ENCODE measurements around the gene RAET1E. TPM values are rescaled to one million over a fixed set of nuclear protein-coding genes. Genes with fewer than 3 reads are reported as not detected.
"Not testable (repeated sequence)": the region's sequence is repeated elsewhere in the genome, so short reads cannot be mapped to it uniquely, and the experiment has no call there.

RAET1E gene
- total and polyA plus RNA-seq, 9 of the 15 experiments (the other 6 are each of a cell fraction or from before 2014, with no cell fraction given), result not detected

GRCh38 chr6:149851461-149852110, 46.3 kb downstream of the RAET1E start:
- H3K4me1 ChIP-seq (replicated peaks in 1 of 2; ENCODE audit: control insufficient read depth in 2 of 2, insufficient read depth in 2 of 2, low read length in 2 of 2), result peaks cover 4% of the 10 kb centered on the region in 2 experiments; a peak in 4 of 5 replicates
- WGBS (ENCODE audit: insufficient coverage, low coverage, missing lambda C conversion rate), result 11% methylated on average over 5 of the region's 5 CpGs
- no peaks in the 10 kb centered on the region for H3K79me2 ChIP-seq (ENCODE audit: control insufficient read depth, insufficient read depth, low read length)
- in situ Hi-C loops (cut with MboI) (no loop called here), intact Hi-C loops (cut with micrococcal nuclease) (no loop called here)
- H2AFZ ChIP-seq (ENCODE audit: low read depth, low read length), result no peak overlapping the region
- no peak overlapping the region for H3K4me3 ChIP-seq
- ATAC-seq (no peak), DNase-seq (ENCODE audit: extremely low read depth in 1 of 4, low spot score in 3 of 4) (no peak), FAIRE-seq (no peak)
- no peak for TF ChIP-seq AFF1 (IDR thresholded peaks at IDR 0.05; ENCODE audit: low read depth in 1 of 2, partially characterized antibody in 2 of 2)
- no peak for TF ChIP-seq MXD1 (CRISPR knock-in tag; IDR thresholded peaks at IDR 0.05; ENCODE audit: borderline replicate concordance, poor library complexity, severe bottlenecking)
- TF ChIP-seq KAT7 (CRISPR knock-in tag; IDR thresholded peaks at IDR 0.05; ENCODE audit: borderline replicate concordance), result no peak
- BruUV-seq (replicated peaks), result no TSS peak
- peaks cover 10 to 13% of the 10 kb centered on the region in 2 experiments; a peak in 3 of 5 replicates for H3K27me3 ChIP-seq (ENCODE audit: control insufficient read depth in 2 of 2, insufficient read depth in 2 of 2, low read length in 2 of 2)
- ChIA-PET POLR2A (no interaction called here), CTCF (ENCODE audit: low intra/inter-chr PET ratio) (no interaction called here)
- no peaks in the 10 kb centered on the region for H3K9me3 ChIP-seq (replicated peaks; ENCODE audit: control insufficient read depth, insufficient read depth, low read depth, low read length)
- H3K27ac ChIP-seq (ENCODE audit: extremely low read depth, low read depth, low read length), result no peak overlapping the region
- H3K9me1 ChIP-seq (ENCODE audit: control insufficient read depth, insufficient read depth, low read length), result no peaks in the 10 kb centered on the region
- H3K9ac ChIP-seq (ENCODE audit: insufficient read depth in 1 of 2, low read depth in 2 of 2, low read length in 2 of 2), result no peak overlapping the region
- H3K4me2 ChIP-seq (ENCODE audit: insufficient read depth, low read length), result no peak overlapping the region
- peaks cover 5% of the 10 kb centered on the region for H4K20me1 ChIP-seq (replicated peaks; ENCODE audit: control insufficient read depth, insufficient read depth, low read length)
- H3K36me3 ChIP-seq (ENCODE audit: control insufficient read depth, insufficient read depth, low read length), result no peaks in the 10 kb centered on the region

- H3K36me3 ChIP-seq (ENCODE audit: control insufficient read depth, insufficient read depth, low read length); intact Hi-C loops (cut with micrococcal nuclease); H3K27ac ChIP-seq (ENCODE audit: extremely low read depth, low read depth, low read length); H3K4me3 ChIP-seq; in situ Hi-C loops (cut with MboI); CTCF ChIA-PET (ENCODE audit: low intra/inter-chr PET ratio); H3K4me2 ChIP-seq (ENCODE audit: insufficient read depth, low read length); H3K9me3 ChIP-seq (replicated peaks; ENCODE audit: control insufficient read depth, insufficient read depth, low read depth, low read length); H3K4me1 ChIP-seq (replicated peaks in 1 of 2; ENCODE audit: control insufficient read depth in 2 of 2, insufficient read depth in 2 of 2, low read length in 2 of 2); H3K79me2 ChIP-seq (ENCODE audit: control insufficient read depth, insufficient read depth, low read length); DNase-seq (ENCODE audit: extremely low read depth in 1 of 4, low spot score in 3 of 4); H3K9me1 ChIP-seq (ENCODE audit: control insufficient read depth, insufficient read depth, low read length); FAIRE-seq; ATAC-seq; BruUV-seq (replicated peaks); H3K9ac ChIP-seq (ENCODE audit: insufficient read depth in 1 of 2, low read depth in 2 of 2, low read length in 2 of 2); H2AFZ ChIP-seq (ENCODE audit: low read depth, low read length): not testable (repeated sequence)
- Histone ChIP-seq H4K20me1 (replicated peaks; ENCODE audit: control insufficient read depth, insufficient read depth, low read length) (peaks cover 15% of the 10 kb centered on the region), H3K27me3 (ENCODE audit: control insufficient read depth in 2 of 2, insufficient read depth in 2 of 2, low read length in 2 of 2) (peaks cover 15 to 30% of the 10 kb centered on the region in 2 experiments; a peak in 4 of 5 replicates)
- POLR2A ChIA-PET, result interaction anchor here (2.3 kb wide), 1 partner anchor 8 kb away, joined by 8 read pairs; no protein-coding TSS in a partner anchor
- 54% methylated on average over 4 of the region's 4 CpGs for WGBS (ENCODE audit: insufficient coverage, low coverage, missing lambda C conversion rate)
Observed at GRCh38 chr6:149848343-149848742, 49.6 kb downstream of the RAET1E start.

Measured in K562 (cell line).